Epithelial cell of proximal tubule (primary cell): Measurements from ENCODE around the gene GGT6. TPM values are rescaled to one million over a fixed set of nuclear protein-coding genes. Genes with fewer than 3 reads are reported as not detected.
A peak's percentile ranks its signal among the peaks of the same experiment; 100 is the strongest.
"Not testable (repeated sequence)": the region's sequence is repeated elsewhere in the genome, so short reads cannot be mapped to it uniquely, and the experiment has no call there.

ENCODE experiments used
- DNase-seq: peaks from one replicate; pipeline ENCODE4 v3.0.0-alpha.2; 2011; ENCODE audit warnings: low read depth
- H3K4me3 ChIP-seq: 2 replicates; pipeline ENCODE4 v1.5.1; 2011; ENCODE audit warnings: low read depth, mild to moderate bottlenecking, low read length
- CTCF ChIP-seq: conservative IDR thresholded peaks from 2 replicates; pipeline ENCODE4 v1.5.1; 2012; ENCODE audit warnings: low read depth, mild to moderate bottlenecking, low read length
- total RNA-seq: library from RNA; depleted of rRNA; stranded (reverse); fragments of >200 nt; gene quantifications from 2 replicates; pipeline ENCODE4 v1.2.3, GENCODE V29; 2015

The GGT6 gene
- 0.80 and 0.86 TPM in 2 replicates for total RNA-seq

DNA sequence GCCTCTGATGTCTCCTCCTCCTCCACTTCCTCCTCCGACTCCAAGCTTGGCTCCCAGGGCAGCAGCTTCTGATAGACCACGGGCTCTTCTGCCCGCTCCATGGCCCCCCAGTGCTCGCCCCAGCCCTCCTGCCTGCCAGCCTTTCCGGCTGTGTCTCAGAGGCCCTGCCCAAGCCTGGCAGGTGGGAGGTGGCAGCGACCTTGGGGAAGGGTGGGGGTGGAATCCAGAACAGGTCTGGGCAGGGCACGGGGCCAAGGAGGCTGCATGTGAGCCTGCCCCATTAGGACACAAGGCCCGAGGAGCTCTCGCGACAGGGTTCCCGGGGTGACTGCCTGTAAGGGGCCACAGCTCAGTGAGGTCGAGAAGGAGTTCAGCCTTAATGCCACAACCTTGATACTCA is at the start of gene GGT6:
TSS of gene GGT6 (minus strand) at position 157 of the 400 bp plus-strand sequence. CDS start at position 101, 56 bp downstream.
- DNase-seq, result no peak
- no peak within 1 kb of the TSS for H3K4me3 ChIP-seq
- no peak for TF ChIP-seq CTCF

- no peak overlapping the region for H3K4me3 ChIP-seq
- no peak for TF ChIP-seq CTCF
- no peak for DNase-seq
Observed at GRCh38 chr17:4610162-4610561, 49.8 kb upstream of the GGT6 start.

GRCh38 chr17:4609761-4610160 is 49.4 kb upstream of the GGT6 start:
- no peak for TF ChIP-seq CTCF
- DNase-seq, result no peak
- H3K4me3 ChIP-seq, result no peak overlapping the region

- no peak for TF ChIP-seq CTCF
- DNase-seq, result peak; percentile 46
- H3K4me3 ChIP-seq, result no peak overlapping the region
Observed at GRCh38 chr17:4607773-4608187, 47.4 kb upstream of the GGT6 start.

GRCh38 chr17:4607261-4607741 is 46.9 kb upstream of the GGT6 start:
- no peak overlapping the region for H3K4me3 ChIP-seq
- no peak for TF ChIP-seq CTCF
- peak; percentile 32 for DNase-seq

DNA sequence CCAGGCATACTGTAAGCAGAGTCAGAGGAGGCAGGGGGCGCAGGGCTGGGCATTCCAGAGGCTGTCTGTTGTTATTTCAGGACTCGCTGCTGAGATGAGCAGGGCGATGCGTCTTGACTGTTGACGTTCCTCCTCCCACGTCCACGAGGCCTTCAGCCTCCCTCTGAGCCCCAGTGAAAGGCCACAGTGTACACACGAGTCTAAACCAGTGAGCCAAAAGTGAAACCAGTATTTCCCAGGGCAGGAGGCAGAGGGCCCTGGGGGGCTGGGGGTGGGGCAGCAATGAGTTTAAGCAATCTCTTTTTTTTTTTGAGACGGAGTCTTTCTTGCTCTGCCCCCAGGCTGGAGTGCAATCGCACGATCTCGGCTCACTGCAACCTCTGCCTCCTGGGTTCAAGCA is 45.4 kb upstream of the GGT6 start:
- no peak for TF ChIP-seq CTCF
- H3K4me3 ChIP-seq, result no peak overlapping the region
- DNase-seq, result no peak

GRCh38 chr17:4604736-4605135 is 44.4 kb upstream of the GGT6 start:
- not testable (repeated sequence) for DNase-seq, H3K4me3 ChIP-seq

DNA sequence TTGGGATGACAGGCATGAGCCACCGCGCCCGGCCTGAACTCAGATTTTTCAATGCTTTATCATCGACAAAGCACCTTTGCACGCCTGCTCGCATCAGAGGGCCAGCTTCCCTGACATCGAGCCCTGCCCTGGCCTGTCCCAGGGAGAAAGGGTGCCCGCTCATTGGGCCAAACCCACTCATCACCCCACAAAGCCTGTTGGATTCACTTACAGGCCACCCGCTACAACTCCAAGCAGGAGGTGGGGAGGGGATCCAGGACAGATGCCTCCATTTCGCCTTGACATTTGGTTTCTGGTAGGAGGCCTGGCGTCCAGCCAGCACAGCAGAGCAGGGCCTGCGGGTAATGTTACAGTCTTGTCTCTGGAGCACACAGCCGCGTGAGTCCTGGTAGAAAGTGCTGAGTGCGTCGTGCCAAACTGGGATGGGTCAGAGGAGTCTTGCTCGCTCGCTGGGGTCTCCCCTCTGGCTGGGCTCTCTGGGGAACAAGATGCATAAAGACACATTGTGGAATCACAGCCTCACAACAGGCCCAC is 43.8 kb upstream of the GGT6 start:
- DNase-seq, result no peak
- H3K4me3 ChIP-seq, result no peak overlapping the region
- TF ChIP-seq CTCF, result no peak
